22Rv1 (cell line): ENCODE results near the gene PCDHGA9.

Experiments used
- CTCF ChIP-seq: fragments of 450-650 bp; IDR thresholded peaks from 2 replicates; pipeline ENCODE4 v1.5.1; 2017; ENCODE audit warnings: mild to moderate bottlenecking
- ZFX ChIP-seq: fragments of 450-650 bp; IDR thresholded peaks from 2 replicates; pipeline ENCODE4 v1.6.1; 2017; ENCODE audit warnings: antibody characterized with exemption, borderline replicate concordance

DNA sequence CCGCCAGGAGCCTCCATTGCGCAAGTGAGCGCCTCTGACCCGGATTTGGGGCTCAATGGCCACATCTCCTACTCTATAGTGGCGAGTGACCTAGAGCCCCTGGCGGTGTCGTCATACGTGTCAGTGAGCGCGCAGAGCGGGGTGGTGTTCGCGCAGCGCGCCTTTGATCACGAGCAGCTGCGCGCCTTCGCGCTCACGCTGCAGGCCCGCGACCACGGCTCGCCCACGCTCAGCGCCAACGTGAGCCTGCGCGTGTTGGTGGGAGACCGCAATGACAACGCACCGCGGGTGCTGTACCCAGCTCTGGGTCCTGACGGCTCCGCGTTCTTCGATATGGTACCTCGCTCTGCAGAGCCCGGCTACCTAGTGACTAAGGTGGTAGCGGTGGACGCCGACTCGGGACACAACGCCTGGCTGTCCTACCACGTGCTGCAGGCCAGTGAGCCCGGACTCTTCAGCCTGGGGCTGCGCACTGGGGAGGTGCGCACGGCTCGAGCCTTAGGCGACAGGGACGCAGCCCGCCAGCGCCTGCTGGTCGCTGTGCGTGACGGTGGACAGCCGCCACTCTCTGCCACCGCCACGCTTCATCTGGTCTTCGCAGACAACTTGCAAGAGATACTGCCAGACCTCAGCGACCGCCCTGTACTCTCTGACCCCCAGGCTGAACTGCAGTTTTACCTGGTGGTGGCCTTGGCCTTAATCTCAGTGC, 7.2 kb downstream of the PCDHGA9 start:
- TF ChIP-seq CTCF (no peak), ZFX (no peak)
